ENCODE measurements around the gene ITGAV.

- TF ChIP-seq, protein P1, sequence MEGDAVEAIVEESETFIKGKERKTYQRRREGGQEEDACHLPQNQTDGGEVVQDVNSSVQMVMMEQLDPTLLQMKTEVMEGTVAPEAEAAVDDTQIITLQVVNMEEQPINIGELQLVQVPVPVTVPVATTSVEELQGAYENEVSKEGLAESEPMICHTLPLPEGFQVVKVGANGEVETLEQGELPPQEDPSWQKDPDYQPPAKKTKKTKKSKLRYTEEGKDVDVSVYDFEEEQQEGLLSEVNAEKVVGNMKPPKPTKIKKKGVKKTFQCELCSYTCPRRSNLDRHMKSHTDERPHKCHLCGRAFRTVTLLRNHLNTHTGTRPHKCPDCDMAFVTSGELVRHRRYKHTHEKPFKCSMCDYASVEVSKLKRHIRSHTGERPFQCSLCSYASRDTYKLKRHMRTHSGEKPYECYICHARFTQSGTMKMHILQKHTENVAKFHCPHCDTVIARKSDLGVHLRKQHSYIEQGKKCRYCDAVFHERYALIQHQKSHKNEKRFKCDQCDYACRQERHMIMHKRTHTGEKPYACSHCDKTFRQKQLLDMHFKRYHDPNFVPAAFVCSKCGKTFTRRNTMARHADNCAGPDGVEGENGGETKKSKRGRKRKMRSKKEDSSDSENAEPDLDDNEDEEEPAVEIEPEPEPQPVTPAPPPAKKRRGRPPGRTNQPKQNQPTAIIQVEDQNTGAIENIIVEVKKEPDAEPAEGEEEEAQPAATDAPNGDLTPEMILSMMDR (IDR thresholded peaks at IDR 0.05), result no peak
- no peak for TF ChIP-seq EZH2 (IDR thresholded peaks at IDR 0.05)
Observed at GRCh38 chr2:186717320-186718007, 127.6 kb downstream of the ITGAV start.
